ENCODE results near the gene HSP90AA1.

Gene HSP90AA1

DNA sequence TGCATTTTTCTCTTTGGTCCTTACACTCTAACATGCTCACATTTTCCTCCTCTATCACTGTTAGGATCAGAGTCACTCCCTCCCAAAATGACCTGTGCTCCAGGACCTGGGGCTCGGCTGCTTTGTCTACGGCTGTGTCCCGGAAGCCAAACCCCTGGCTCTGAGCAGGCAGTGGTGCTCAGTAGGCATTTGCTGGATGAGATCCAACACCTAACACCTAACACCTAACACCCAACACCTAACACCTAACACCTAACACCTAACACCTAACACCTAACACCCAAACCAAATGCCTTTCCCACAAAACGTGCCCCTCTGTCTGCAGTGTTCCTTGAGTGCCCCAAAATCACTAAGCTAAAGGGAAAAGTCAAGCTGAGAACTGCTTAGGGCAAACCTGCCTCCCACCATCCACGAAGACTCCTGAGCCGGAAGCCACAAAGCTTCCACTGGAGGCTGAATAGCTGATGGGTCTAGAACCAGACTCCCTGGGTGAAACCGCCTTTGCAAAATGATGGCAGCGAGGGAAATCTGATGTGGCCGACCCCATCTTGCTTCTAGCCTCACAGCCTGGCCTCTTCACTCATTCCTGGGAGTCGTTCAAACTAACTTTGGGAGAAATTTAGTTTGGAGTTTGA lies 29.2 kb downstream of the HSP90AA1 start:
- H3K27me3 ChIP-seq, result no peaks in the 10 kb centered on the region
- no peak overlapping the region for H3K4me3 ChIP-seq
- no peak overlapping the region for H3K27ac ChIP-seq
- TF ChIP-seq Cebpa-rat (IDR thresholded peaks at IDR 0.05), result no peak
- no peaks in the 10 kb centered on the region for H4K20me1 ChIP-seq
- no peaks in the 10 kb centered on the region for H3K9me3 ChIP-seq
- no peak overlapping the region for H3K4me2 ChIP-seq
- H3K36me3 ChIP-seq, result peaks cover 35% of the 10 kb centered on the region
- H3K4me1 ChIP-seq, result no peaks in the 10 kb centered on the region
- H3K9ac ChIP-seq, result no peak overlapping the region

DNA sequence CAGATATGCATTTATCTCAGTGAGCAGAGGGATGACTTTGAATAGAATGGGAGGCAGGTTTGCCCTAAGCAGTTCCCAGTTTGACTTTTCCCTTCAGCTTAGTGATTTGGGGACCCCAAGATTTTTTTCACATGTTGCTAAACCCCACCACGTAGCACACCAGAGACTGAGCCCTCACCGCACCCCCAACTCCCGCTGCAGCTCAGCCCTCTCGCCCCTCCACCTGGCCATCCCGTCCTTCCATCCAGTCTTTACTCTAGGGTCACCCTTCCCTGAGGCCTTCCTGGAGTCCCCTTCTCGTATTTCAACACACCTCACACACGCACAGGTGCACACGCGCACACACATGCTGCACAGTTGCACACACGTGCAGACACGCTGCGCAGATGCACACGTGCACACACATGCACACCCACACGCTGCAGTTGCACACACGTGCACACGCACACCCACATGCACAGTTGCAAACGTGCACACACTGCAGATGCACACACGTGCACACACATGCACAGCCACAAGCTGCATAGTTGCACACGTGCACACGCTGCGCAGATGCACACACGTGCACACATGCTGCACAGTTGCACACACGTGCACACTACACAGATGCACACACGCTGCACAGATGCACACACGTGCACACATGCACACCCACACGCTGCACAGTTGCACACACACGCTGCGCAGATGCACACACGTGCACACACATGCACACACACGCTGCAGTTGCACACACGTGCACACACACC lies 30.0 kb downstream of the HSP90AA1 start:
- TF ChIP-seq Cebpa-rat (IDR thresholded peaks at IDR 0.05), result no peak
- Histone ChIP-seq H3K4me1 (no peaks in the 10 kb centered on the region), H4K20me1 (no peaks in the 10 kb centered on the region), H3K4me2 (no peak overlapping the region), H3K27ac (no peak overlapping the region), H3K36me3 (peaks cover 42% of the 10 kb centered on the region), H3K9me3 (no peaks in the 10 kb centered on the region), H3K27me3 (no peaks in the 10 kb centered on the region), H3K4me3 (no peak overlapping the region), H3K9ac (no peak overlapping the region)

DNA sequence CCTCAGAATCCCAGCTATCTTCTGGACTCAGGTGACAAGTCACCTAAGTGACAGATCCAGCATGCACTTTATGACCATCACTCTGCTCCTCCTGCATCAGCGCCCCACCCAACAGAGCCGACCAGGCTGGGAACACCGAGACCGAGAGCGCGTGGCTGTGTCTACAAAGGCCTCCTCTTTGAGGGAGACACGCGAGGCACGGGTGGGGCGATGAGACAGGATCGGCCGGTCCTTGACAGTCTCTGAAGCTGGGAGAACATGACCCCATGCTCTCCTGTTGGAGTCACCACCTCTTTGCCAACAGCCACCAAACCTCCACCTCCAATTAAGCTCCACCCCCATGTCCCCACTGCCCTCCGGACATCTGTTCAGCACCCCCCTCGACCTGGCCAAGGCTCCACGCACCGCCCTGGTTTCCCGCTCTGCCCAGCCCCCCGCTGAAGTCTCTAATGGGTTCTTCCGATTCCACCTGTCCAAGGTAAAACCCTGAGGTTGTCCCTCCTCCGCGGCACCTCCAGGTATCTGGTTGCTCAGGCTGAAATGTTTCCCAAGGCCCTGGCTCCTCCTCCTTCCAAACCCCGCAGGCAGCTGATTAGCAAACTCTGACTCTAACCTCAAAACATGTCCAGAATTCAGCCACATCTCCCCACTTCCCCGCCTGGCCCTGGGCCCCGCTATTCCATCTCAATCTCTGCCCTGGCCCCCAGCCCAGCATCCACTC lies 31.5 kb downstream of the HSP90AA1 start:
- H3K27ac ChIP-seq, result no peak overlapping the region
- H3K4me2 ChIP-seq, result no peak overlapping the region
- TF ChIP-seq Cebpa-rat (IDR thresholded peaks at IDR 0.05), result no peak

DNA sequence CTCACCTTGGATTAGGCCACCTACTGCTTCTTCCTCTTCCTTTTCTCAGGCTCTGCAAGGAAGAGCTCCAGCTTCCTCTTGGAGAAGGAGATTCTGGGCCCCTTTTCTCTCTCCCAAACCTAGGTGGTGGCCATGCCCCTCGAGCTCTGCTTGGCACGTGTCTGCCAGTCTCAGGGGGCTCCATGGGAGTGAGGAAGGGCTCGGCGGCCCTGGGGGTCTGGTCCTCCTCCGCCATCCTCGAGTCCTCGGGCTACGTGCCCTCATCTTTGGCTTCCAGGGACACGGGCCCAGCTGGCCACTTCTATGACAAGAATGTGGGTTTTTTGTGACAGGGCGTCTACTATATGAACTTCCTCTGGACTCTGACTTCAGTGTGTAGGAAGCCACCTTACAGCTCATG lies 34.3 kb downstream of the HSP90AA1 start:
- no peak overlapping the region for H3K9ac ChIP-seq
- no peak overlapping the region for H3K4me2 ChIP-seq
- H3K27ac ChIP-seq, result no peak overlapping the region
- H3K36me3 ChIP-seq, result peaks cover 86% of the 10 kb centered on the region
- H4K20me1 ChIP-seq, result peaks cover 34% of the 10 kb centered on the region
- peaks cover 14% of the 10 kb centered on the region for H3K4me1 ChIP-seq
- no peaks in the 10 kb centered on the region for H3K9me3 ChIP-seq
- no peak overlapping the region for H3K4me3 ChIP-seq
- TF ChIP-seq Cebpa-rat (IDR thresholded peaks at IDR 0.05), result no peak
- no peaks in the 10 kb centered on the region for H3K27me3 ChIP-seq

More for the DNA sequence above, 31.5 kb downstream of the HSP90AA1 start:
- Histone ChIP-seq H3K4me3 (no peak overlapping the region), H3K4me1 (no peaks in the 10 kb centered on the region), H3K9me3 (no peaks in the 10 kb centered on the region), H3K27me3 (no peaks in the 10 kb centered on the region), H3K9ac (no peak overlapping the region), H3K36me3 (peaks cover 58% of the 10 kb centered on the region), H4K20me1 (0 out of 2 replicates have a peak, but pooled peaks cover 6% of the 10 kb centered on the region)

DNA sequence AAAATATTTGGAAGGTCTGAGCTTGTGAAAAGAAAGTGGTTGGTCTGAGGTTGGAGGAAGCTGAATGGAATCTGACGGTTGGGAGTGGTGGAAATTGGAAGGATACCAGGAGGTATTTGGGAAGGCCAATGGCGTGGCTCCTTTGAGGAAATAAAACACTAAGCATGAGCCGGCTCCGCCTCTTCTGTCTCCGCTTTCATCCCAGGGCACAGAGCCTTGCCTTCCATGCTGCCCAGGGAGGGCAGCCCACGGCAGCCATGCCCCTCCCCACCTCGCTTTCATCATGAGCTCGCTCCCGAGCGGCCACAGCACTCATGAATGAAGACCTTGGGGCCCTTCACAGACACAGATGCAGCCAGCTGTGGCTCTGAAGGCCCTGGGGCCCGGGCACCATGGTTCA lies 36.2 kb downstream of the HSP90AA1 start:
- no peaks in the 10 kb centered on the region for H3K27me3 ChIP-seq
- H3K36me3 ChIP-seq, result peaks cover 100% of the 10 kb centered on the region
- peaks cover 26% of the 10 kb centered on the region for H3K4me1 ChIP-seq
- no peaks in the 10 kb centered on the region for H3K9me3 ChIP-seq
- TF ChIP-seq Cebpa-rat (IDR thresholded peaks at IDR 0.05), result no peak
- no peak overlapping the region for H3K27ac ChIP-seq
- H3K9ac ChIP-seq, result no peak overlapping the region
- peaks cover 51% of the 10 kb centered on the region for H4K20me1 ChIP-seq
- no peak overlapping the region for H3K4me2 ChIP-seq
- no peak overlapping the region for H3K4me3 ChIP-seq

DNA sequence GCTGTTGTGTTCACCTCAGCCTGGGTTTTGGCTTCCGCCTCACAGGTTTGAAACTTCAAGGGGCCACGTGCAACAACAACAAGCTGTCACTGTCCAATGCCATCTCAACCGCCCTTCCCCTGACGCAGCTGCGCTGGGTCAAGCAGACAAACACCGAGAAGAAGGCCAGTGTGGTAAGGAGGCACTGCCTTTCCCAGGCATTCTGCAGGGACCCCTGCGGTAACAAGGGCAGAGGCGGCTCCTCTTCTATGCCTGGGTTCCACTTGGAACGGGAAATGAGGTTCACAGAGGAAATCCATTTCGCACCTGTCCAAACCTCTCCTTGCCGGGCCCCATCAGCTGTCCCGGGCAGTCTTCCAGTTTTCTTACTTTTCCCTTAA lies 36.8 kb downstream of the HSP90AA1 start:
- H3K27me3 ChIP-seq, result no peaks in the 10 kb centered on the region
- no peak overlapping the region for H3K9ac ChIP-seq
- H3K4me1 ChIP-seq, result peaks cover 26% of the 10 kb centered on the region
- no peak for TF ChIP-seq Cebpa-rat (IDR thresholded peaks at IDR 0.05)
- H3K4me3 ChIP-seq, result no peak overlapping the region
- peaks cover 51% of the 10 kb centered on the region for H4K20me1 ChIP-seq
- H3K4me2 ChIP-seq, result no peak overlapping the region
- H3K27ac ChIP-seq, result no peak overlapping the region
- peaks cover 100% of the 10 kb centered on the region for H3K36me3 ChIP-seq
- no peaks in the 10 kb centered on the region for H3K9me3 ChIP-seq

DNA sequence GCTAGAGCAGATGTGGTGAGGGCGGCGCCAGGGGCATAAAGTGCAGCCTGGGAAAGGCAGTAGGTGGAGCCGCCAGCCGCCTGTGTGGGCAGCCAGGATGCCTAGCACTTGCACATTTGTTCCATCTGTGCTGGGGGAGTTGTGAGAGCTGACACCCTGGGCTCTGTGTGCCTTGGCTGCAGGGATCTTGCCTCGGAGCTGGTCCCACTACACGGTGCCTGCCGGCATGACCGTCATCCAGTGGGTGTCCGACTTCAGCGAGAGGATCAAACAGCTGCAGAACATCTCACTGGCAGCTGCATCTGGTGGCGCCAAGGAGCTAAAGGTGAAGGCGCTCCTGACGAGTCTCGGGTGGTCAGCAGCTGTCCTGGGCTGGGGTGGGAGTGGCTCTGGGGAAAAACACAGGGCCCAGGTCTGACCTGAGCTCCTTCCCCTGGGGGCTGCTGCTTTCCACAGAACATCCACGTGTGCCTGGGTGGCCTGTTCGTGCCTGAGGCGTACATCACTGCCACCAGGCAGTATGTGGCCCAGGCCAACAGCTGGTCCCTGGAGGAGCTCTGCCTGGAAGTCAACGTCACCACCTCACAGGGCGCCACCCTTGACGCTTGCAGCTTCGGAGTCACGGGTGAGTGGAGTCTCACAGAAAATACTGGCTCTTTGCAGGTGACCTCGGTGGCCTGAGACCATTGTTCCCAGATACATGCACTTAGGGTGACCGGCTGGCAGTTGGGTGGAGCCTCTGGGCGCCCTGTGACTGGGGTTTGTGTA lies 37.4 kb downstream of the HSP90AA1 start:
- Histone ChIP-seq H3K4me2 (no peak overlapping the region), H3K36me3 (peaks cover 100% of the 10 kb centered on the region), H3K9me3 (no peaks in the 10 kb centered on the region), H3K27me3 (no peaks in the 10 kb centered on the region), H3K9ac (no peak overlapping the region), H3K4me1 (peaks cover 26% of the 10 kb centered on the region), H4K20me1 (peaks cover 55% of the 10 kb centered on the region), H3K27ac (no peak overlapping the region), H3K4me3 (no peak overlapping the region)
- no peak for TF ChIP-seq Cebpa-rat (IDR thresholded peaks at IDR 0.05)

DNA sequence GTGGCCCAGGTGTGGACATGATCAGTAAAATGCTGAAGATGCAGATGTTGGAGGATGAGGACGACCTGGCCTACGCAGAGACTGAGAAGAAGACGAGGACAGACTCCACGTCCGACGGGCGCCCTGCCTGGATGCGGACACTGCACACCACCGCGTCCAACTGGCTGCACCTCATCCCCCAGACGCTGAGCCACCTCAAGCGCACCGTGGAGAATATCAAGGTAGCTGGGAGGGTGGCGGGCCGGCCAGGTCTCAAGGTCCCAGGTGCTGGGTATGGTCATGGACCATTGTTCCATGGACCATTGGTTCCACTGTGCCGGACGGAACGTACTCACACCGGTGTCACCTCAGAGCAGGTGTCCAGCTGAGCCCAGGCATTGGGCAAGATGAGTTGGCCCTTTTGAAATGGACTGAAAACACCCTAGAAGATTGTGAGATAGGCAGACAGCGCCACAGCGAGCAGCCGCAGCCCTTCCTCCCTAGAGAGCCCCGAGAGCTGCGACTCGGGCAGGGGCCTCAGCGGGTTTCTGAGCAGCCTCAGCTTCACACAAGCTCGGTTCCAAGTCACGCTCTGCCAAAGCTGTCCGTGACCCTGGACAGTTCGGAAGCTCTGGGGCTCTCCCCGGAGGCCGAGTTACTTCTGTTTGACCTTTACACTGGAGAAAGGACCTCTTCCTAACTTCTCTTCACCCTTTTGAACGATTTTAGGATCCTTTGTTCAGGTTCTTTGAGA lies 38.9 kb downstream of the HSP90AA1 start:
- H3K36me3 ChIP-seq, result peaks cover 100% of the 10 kb centered on the region

More for the DNA sequence above, 38.9 kb downstream of the HSP90AA1 start:
- no peak for TF ChIP-seq Cebpa-rat (IDR thresholded peaks at IDR 0.05)
- Histone ChIP-seq H3K4me2 (peak overlapping the region; percentile 45), H3K9ac (no peak overlapping the region), H3K27me3 (no peaks in the 10 kb centered on the region), H3K4me1 (peaks cover 26% of the 10 kb centered on the region), H4K20me1 (peaks cover 64% of the 10 kb centered on the region), H3K4me3 (no peak overlapping the region), H3K27ac (peak overlapping the region; percentile 58; the same call in 1 of the 2 replicates), H3K9me3 (no peaks in the 10 kb centered on the region)

All from BLaER1 (cell line).